ENCODE results near the gene MMP26. TPM values are rescaled to one million over a fixed set of nuclear protein-coding genes. Genes with fewer than 3 reads are reported as not detected.
"Not testable (repeated sequence)": the region's sequence is repeated elsewhere in the genome, so short reads cannot be mapped to it uniquely, and the experiment has no call there.

Gene MMP26
- total RNA-seq, 1 donor from 2014 or later: not detected

GRCh38 chr11:4713241-4713640 lies 8.7 kb downstream of the MMP26 start:
- DNase-seq (ENCODE audit: missing footprints): no peak
- intact Hi-C loops (cut with DNase I): no loop called here
- no peak for ATAC-seq

GRCh38 chr11:4714300-4714699 lies 9.7 kb downstream of the MMP26 start:
- no peak for DNase-seq (ENCODE audit: missing footprints)
- no peak for ATAC-seq
- intact Hi-C loops (cut with DNase I): no loop called here

GRCh38 chr11:4722616-4723534 lies 18.3 kb downstream of the MMP26 start:
- ATAC-seq; intact Hi-C loops (cut with DNase I); DNase-seq (ENCODE audit: missing footprints): not testable (repeated sequence)

GRCh38 chr11:4727171-4727570 lies 22.6 kb downstream of the MMP26 start:
- intact Hi-C loops (cut with DNase I): no loop called here
- no peak for ATAC-seq
- DNase-seq (ENCODE audit: missing footprints): no peak

- ATAC-seq (no peak), DNase-seq (ENCODE audit: missing footprints) (no peak)
- intact Hi-C loops (cut with DNase I): no loop called here
These were observed 36.2 kb downstream of the MMP26 start for GRCh38 chr11:4740735-4741134.

- ATAC-seq (no peak), DNase-seq (ENCODE audit: missing footprints) (no peak)
- intact Hi-C loops (cut with DNase I): no loop called here
These were observed 43.9 kb downstream of the MMP26 start for GRCh38 chr11:4748438-4748837.

- intact Hi-C loops (cut with DNase I): no loop called here
- ATAC-seq (no peak), DNase-seq (ENCODE audit: missing footprints) (no peak)
These were observed 46.6 kb downstream of the MMP26 start for GRCh38 chr11:4751201-4751600.

Other genes with a start within 250 kb of the MMP26 start
- not detected for gene OR52K1, start 222.1 kb upstream of the MMP26 start, total RNA-seq
- not detected for gene OR52M1, start 159.6 kb upstream of the MMP26 start, total RNA-seq
- gene OR52I2, start 123.0 kb upstream of the MMP26 start, total RNA-seq: not detected
- not detected for gene OR52I1, start 110.7 kb upstream of the MMP26 start, total RNA-seq
- gene TRIM68, start 96.6 kb upstream of the MMP26 start, total RNA-seq: 11.6 TPM
- not detected for gene OR51D1, start 67.3 kb upstream of the MMP26 start, total RNA-seq
- gene OR51E1, start 60.8 kb upstream of the MMP26 start, total RNA-seq: 1.9 TPM
- 0.30 TPM for gene OR51E2, start 6.9 kb upstream of the MMP26 start, total RNA-seq
- gene OR51F1, start 65.2 kb downstream of the MMP26 start, total RNA-seq: not detected
- not detected for gene OR52R1, start 99.6 kb downstream of the MMP26 start, total RNA-seq
- not detected for gene OR51F2, start 116.5 kb downstream of the MMP26 start, total RNA-seq
- not detected for gene OR51S1, start 144.4 kb downstream of the MMP26 start, total RNA-seq
- not detected for gene OR51T1, start 177.1 kb downstream of the MMP26 start, total RNA-seq
- gene OR51A7, start 199.0 kb downstream of the MMP26 start, total RNA-seq: not detected
- not detected for gene OR51G2, start 214.6 kb downstream of the MMP26 start, total RNA-seq
- not detected for gene OR51G1, start 219.6 kb downstream of the MMP26 start, total RNA-seq
- not detected for gene OR51A4, start 242.8 kb downstream of the MMP26 start, total RNA-seq